SH-SY5Y (cell line): Measurements from ENCODE around the gene SLC50A1.

Source experiments
- GATA2 ChIP-seq: IDR thresholded peaks from 2 replicates; pipeline ENCODE4 v1.6.1; 2011; ENCODE audit warnings: mild to moderate bottlenecking, low read depth, low read length
- GATA3 ChIP-seq: IDR thresholded peaks from 2 replicates; pipeline ENCODE4 v1.6.1; 2011; ENCODE audit warnings: low read depth, mild to moderate bottlenecking, low read length, moderate library complexity

Gene SLC50A1

DNA sequence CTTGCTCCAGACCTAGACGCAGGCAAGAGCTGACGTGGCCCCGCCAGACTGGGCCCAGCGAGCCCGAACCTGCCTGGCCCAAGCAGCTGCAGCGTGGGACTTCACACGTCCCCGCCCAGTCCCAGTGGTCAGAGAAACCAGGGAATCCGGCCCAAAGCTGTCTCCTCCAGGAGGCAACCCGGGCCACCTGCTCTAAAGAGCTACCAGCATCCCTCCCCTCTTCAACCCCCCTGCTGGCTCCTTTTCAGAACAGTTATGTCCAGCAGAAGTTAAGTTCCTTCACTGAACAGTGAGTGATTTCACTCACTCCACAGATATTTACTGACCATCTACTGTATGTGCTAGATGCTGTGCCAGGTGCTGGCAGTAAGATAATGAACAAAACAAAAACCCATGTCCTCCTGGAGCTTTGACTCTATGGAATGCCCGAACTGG, 10.1 kb upstream of the SLC50A1 start:
- TF ChIP-seq GATA2: no peak
- TF ChIP-seq GATA3: no peak

DNA sequence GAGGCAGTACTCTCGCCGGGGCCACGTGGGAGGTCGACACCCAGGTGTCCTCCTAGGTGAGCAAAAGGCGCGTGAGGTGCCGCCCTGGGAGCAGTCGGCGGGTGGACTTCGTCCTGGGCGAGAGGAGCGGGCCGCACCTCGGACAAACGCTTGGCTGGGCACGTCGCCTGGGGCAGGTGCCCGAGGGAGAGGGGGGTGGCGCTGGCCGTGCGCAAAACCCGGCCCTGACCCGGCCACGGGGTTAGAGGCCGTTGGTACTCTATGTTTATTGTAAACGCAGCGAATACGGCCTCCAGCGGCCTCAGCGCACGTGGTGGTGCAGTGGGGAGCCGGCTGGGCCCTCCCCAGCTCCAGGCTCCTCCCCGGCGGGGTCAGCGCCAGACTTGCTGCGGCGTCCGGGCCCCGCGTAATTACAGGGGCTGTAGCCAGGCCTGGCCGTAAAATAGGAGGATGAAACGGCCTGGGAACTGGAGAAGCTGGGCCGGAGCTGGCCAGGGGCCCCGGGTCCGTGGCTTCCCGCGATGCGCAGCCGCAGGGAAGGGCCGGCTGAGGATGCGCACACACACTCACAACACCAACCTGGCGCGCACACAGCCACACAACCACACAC, 9.6 kb upstream of the SLC50A1 start:
- TF ChIP-seq GATA3: no peak
- TF ChIP-seq GATA2: no peak

DNA sequence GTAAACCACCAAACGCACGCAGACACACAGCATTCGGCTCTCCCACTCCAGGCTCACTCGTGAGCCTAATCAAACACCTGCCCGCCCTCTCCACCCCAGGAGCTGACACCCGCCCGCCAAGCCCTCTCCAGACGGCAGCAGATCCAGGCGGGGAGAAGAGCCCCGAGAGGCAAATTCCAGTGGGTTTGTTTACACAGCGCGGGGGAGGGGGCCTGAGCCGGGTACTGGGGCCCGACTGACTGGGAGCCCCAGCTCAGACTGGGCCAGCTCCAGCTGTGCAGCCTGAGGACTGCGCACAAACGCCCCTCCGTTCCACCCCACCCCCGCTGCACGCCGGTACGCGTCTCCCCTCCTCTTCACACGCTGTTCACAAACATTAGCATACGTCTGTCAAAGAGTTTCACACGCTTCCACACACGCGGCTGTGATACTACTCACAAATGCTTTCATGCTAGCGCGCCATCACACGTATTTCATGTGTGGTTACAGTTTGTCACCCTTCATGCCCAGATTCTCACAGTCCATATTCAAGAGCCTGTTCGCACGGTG, 9.0 kb upstream of the SLC50A1 start:
- TF ChIP-seq GATA3 (no peak), GATA2 (no peak)

DNA sequence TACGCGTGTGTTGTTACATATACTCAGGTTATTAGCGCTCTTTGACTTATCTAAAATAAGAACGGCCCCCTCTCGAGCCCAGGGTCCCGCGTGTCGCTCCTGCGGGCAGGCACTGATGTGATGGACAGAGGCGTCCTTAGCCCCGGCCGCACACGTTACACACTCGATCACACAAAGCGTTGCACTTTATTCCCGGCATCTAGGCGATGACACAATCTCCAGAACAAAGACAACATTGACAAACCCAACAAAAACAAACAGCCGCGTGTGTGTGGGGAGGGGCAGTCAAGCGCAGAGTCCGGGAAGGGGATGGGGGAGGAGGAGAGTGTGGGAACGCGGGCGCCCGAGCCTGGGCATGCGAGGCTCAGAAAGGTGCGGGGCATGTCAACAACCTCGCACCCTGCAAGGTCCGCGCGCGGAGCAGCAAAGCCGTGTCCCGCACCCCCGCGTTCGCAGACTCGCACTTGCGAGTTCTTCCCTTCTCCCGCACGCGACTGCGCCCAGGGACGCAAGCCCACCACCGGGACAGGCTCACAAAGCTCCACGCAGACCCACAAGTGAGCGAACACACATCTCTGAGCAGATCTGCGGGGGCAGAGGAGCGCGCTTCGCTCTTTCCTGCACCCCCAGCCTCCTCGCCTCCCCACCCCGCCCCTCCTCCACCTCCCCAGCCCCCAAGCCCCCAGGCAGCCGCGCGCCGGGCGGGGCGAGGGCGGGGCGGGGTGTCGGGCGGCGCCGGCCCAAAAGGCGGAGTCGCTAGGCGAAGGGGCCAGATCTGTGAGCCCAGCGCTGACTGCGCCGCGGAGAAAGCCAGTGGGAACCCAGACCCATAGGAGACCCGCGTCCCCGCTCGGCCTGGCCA, 8.3 kb upstream of the SLC50A1 start, which contains the start of gene EFNA1:
EFNA1 (plus strand) TSS at position 772 of the 862 bp plus-strand sequence. CDS start 102 bp downstream, outside the sequence.
- TF ChIP-seq GATA2: no peak
- no peak for TF ChIP-seq GATA3

DNA sequence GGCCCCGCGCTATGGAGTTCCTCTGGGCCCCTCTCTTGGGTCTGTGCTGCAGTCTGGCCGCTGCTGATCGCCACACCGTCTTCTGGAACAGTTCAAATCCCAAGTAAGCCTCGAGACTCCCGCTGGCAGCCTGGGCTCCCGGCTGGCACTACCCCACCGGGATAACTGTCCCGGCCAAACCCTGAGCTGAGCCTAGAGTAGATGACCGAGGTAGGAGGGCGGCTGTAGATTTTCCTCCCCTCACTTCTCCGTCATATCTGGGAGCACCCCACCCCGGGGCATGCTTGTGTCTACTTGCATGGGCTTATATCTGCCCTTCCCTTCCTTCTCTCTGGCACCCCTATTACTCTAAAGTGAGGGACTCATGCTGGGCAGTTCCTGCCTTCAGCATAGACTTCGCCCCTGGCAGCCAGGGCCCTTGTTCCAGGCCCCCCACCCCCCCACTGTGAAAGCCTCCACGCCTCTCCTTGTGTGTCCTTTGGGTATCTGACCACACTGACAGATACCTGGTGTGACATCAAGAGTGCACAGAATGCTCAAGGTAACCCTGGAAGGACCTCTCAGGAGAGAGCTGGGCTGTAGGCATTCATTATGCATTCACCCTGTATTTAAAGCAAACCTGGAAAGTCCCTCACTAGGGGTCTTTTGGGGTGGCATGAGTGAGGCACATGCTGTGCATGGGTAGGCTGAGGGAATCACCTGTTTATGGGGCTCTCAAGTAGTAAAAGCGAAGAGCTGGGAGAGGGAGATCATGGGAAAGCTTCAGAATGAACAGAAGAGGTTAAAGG, 7.5 kb upstream of the SLC50A1 start:
- TF ChIP-seq GATA3 (no peak), GATA2 (no peak)

DNA sequence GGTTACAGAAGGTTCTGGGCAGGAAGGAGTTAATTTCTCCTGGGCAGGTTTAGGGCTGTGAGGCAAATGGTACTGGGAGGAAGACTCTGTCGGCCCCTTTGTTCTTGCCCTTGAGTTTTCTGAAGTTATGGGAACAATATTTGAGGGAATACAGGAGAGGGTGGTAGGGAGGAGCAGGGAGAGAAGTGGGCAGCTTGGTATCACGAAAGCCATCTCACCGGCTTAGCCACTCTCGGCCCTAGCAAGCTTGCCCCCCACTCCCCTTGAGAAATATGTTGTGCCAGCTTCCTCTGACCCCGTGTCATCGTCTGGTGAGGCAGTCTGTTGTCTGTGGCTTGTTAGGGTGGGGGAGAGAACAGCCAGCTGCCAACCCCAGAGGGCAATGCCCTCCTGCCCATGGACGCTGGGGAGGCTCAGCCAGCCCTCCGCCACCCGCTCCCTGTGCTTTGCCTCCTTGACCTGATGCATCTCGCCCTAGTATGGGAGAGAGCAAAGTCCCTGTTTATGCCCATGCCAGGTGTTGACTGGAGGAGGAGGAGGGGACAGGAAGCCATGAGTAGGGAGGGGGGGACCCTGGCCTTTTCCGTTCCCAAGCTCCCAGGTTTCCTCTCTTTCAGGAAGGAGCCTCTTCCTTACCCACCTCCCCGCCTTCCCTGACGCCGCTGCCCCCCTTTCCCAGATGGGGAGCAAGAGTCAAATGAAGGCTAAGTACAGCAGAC, 6.7 kb upstream of the SLC50A1 start:
- TF ChIP-seq GATA3: no peak
- peak; percentile 80 for TF ChIP-seq GATA2

DNA sequence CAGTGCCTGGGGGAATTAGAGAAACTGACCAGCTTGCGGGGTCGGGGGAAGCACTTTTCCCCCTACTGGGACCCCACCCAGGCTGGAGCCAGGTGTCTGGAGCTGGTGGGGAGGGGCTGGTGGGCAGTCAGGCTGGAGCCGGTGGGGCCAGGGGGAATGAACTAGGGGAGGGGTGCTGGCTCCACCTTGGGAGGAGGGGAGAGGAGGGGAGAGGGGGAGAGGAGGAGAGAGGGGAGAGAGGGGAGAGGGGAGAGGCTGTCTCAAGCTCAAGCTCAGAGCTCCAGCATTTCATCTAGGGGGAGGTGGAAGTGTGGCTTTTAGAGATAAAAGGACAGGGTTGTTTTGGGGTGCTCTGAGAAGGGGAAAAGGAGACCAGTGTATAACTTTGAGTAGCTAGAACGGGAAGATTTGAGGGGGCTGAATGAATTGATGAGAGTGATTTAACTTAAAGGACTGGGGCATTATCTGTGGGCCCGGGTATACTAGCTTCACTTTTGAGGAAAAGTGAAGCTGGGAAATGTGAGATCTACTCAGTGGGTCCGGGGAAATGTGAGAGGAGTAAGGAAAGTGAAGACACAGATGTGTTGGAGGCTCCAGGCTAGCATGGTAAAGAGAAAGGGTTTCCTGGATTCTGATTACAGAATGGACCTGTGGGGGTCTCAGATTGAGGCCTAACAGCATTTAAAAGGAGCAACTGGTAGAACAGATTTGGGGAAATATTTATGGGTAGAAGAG, 5.2 kb upstream of the SLC50A1 start:
- TF ChIP-seq GATA2 (no peak), GATA3 (no peak)

DNA sequence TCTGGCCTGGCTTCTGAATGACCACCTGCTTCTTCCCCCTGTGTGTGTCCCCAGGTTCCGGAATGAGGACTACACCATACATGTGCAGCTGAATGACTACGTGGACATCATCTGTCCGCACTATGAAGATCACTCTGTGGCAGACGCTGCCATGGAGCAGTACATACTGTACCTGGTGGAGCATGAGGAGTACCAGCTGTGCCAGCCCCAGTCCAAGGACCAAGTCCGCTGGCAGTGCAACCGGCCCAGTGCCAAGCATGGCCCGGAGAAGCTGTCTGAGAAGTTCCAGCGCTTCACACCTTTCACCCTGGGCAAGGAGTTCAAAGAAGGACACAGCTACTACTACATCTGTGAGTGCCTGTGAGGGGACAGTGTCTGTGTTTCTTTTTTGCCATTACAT, 4.4 kb upstream of the SLC50A1 start:
- no peak for TF ChIP-seq GATA3
- no peak for TF ChIP-seq GATA2

DNA sequence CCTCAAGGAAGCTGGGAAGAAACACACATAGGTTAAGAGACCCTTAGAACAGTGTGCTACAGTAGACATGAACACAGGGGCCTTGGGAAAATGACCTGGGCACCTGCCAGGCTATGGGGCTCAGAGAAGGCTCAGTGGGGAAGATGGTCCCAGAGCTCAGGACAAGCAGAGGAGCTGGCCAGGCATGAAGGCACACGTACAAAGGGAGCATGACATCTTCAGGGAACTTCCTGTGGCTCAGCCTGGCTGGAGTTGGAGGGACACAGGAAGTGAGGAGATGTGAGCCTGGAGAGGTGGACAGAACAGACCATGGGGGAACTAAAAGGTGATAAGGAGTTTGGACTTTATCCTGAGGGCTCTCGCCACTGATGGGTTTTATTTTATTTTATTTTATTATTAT, 3.8 kb upstream of the SLC50A1 start:
- no peak for TF ChIP-seq GATA3
- TF ChIP-seq GATA2: no peak

DNA sequence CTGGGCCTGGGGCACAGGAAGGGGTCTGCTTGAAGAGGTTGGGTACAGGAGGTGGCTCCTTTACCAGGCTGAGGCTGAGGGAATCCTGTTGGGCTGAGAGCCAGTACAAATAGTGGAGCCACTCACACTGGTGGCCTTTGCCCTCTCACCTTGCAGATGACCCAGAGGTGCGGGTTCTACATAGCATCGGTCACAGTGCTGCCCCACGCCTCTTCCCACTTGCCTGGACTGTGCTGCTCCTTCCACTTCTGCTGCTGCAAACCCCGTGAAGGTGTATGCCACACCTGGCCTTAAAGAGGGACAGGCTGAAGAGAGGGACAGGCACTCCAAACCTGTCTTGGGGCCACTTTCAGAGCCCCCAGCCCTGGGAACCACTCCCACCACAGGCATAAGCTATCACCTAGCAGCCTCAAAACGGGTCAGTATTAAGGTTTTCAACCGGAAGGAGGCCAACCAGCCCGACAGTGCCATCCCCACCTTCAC, 1.8 kb upstream of the SLC50A1 start:
- no peak for TF ChIP-seq GATA3
- TF ChIP-seq GATA2: no peak

DNA sequence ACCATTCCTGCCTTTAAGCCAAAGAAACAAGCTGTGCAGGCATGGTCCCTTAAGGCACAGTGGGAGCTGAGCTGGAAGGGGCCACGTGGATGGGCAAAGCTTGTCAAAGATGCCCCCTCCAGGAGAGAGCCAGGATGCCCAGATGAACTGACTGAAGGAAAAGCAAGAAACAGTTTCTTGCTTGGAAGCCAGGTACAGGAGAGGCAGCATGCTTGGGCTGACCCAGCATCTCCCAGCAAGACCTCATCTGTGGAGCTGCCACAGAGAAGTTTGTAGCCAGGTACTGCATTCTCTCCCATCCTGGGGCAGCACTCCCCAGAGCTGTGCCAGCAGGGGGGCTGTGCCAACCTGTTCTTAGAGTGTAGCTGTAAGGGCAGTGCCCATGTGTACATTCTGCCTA, 1.3 kb upstream of the SLC50A1 start:
- TF ChIP-seq GATA2 (no peak), GATA3 (no peak)

DNA sequence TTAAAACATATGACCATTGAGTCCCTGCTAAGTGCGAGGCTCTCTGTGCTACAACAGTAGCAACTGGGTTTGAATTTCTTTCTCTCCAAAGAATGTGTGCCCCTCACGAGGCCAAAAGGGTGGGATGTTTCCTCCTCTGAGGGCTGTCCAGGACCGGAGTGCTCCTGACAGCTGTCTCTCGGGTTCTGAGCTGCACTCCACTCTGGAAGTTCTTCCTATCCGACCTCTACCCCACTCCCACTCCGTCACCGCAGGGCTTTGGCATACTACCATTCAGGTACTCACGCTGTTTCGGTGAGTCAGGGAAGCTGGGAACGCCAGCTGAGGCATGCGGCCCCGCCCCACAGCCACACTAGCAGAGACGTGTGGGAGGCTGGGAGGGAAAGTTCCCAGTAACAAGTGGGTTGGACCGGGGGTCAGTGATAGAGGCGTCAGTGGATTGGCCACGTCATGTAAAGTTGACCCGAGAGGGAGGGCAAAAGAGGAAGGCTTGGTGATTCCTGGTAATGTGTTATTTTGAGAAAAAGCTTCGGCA, 705 bp upstream of the SLC50A1 start:
- TF ChIP-seq GATA3 (no peak), GATA2 (no peak)

DNA sequence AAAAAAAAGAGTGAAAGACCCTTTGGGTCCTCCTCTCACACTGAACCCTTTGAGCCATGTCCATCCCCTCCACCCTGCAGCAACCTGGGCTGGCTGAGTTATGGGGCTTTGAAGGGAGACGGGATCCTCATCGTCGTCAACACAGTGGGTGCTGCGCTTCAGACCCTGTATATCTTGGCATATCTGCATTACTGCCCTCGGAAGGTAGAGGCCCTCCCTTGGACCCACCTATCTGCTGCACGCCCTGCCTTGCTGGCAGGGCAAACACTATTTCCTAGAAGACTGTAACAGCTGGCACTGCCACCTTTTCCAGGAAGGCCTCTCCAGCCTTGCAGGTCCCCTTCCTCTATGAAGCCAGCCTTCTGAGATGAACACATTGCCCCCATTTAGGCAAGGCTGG, 1.1 kb downstream of the SLC50A1 start:
- TF ChIP-seq GATA3 (no peak), GATA2 (no peak)
